HEK293T (cell line): Measurements from ENCODE around the gene MCF2L.

Experiments used
- BHLHE40 ChIP-seq: fragments of 450-650 bp; IDR thresholded peaks from 2 replicates; pipeline ENCODE4 v1.6.1; 2016; ENCODE audit warnings: mild to moderate bottlenecking, moderate library complexity, borderline replicate concordance
- HDGF ChIP-seq: fragments of 450-650 bp; IDR thresholded peaks from 2 replicates; pipeline ENCODE4 v1.6.1; 2017; ENCODE audit warnings: antibody characterized with exemption, borderline replicate concordance

GRCh38 chr13:113024466-113024865, 55.5 kb downstream of the MCF2L start:
- TF ChIP-seq BHLHE40 (no peak), HDGF (no peak)
